Measurements from ENCODE around the gene PRDM10. TPM values are rescaled to one million over a fixed set of nuclear protein-coding genes. Genes with fewer than 3 reads are reported as not detected.

Gene PRDM10, protein sequence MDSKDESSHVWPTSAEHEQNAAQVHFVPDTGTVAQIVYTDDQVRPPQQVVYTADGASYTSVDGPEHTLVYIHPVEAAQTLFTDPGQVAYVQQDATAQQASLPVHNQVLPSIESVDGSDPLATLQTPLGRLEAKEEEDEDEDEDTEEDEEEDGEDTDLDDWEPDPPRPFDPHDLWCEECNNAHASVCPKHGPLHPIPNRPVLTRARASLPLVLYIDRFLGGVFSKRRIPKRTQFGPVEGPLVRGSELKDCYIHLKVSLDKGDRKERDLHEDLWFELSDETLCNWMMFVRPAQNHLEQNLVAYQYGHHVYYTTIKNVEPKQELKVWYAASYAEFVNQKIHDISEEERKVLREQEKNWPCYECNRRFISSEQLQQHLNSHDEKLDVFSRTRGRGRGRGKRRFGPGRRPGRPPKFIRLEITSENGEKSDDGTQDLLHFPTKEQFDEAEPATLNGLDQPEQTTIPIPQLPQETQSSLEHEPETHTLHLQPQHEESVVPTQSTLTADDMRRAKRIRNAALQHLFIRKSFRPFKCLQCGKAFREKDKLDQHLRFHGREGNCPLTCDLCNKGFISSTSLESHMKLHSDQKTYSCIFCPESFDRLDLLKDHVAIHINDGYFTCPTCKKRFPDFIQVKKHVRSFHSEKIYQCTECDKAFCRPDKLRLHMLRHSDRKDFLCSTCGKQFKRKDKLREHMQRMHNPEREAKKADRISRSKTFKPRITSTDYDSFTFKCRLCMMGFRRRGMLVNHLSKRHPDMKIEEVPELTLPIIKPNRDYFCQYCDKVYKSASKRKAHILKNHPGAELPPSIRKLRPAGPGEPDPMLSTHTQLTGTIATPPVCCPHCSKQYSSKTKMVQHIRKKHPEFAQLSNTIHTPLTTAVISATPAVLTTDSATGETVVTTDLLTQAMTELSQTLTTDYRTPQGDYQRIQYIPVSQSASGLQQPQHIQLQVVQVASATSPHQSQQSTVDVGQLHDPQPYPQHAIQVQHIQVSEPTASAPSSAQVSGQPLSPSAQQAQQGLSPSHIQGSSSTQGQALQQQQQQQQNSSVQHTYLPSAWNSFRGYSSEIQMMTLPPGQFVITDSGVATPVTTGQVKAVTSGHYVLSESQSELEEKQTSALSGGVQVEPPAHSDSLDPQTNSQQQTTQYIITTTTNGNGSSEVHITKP
- total RNA-seq, result 3.6 and 11.2 TPM in 2 replicates

DNA sequence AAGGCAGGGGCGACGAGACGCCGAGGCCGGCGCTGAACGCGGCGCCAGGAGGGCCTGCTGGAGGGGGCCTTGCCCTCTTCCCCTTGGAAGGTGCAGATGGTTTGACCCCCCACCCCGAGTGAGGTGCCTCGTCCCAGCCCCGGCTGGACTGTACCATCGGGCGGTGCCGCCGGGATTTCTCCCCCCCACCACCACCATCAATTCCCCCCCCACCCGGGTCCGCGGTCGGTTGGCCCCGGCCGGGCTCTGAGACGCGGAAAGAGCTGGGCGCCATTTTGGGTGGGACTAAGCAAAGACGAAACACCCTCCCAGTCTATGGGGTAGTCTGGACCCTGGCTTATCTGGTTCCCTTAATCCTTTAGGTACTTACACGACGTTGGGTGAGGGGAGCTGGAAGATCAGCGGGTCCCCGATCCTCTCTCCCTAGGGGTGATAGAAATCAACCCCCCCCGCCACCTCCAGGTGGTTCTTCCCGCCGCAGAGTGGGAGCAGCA is at the start of gene PRDM10:
Gene PRDM10, minus strand, starts transcription at position 484 of the 494 bp plus-strand sequence. CDS start 41,871 bp downstream, outside the sequence.

DNA sequence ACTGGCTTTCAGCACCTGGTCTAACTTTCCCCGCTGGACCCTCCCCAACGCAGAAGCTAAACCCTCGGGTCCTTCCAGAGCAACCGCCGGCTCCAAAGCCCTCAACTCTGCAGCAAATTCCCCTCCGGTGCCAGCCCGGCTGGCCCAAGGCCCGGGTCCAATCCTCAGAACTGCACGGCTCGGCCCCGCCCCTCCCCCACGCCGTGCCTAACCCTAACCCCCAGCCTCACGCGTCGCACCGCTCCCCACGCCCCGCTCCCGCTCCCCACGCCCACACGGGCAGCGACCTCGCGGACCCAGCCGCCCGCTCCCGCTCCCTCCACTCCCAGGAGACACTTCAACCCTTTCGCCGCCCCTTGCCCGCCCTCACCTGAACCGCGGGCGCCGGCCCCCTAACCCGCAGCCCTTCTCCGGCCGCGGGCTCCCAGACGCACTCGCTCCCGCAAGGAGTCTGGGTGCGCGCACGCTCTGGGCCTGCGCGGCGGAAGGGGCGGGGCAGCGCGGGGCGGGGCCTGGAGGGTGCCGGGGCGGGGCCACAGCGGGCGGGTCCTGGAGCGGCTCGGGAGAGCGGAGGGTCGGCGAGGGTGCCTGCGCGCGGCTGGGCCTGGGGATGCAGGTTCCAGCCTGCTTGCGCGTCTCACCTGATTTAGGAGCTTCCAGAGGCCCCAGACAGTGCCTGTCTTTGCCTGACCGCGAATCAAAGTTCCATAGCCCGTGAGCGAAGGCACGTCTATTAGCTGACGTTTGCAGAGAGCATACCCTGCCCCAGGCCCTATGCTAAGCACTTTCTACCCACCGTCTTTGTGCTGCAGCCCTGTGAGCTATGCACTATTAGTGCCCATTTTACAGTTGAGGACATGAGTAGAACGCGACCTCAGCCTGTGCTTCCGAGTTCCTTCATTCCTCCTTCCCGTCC is 107.3 kb downstream of the PRDM10 start, which contains the start of gene NFRKB:
Gene NFRKB, minus strand, starts transcription at position 453 of the 916 bp plus-strand sequence. CDS start 2,729 bp downstream, outside the sequence.

Other genes with a start within 250 kb of the PRDM10 start
- gene TMEM45B, start 187.0 kb downstream of the PRDM10 start, total RNA-seq, result 0.46 and 0.65 TPM in 2 replicates
- gene NFRKB, start 107.3 kb downstream of the PRDM10 start, total RNA-seq, result 19.1 and 20.1 TPM in 2 replicates
- gene APLP2, start 67.1 kb upstream of the PRDM10 start, total RNA-seq, result 400 and 566 TPM in 2 replicates
- gene ST14, start 156.9 kb upstream of the PRDM10 start, total RNA-seq, result not detected in 2 replicates